HG03565 (cell line): ENCODE results near the gene ENO3.

Source experiments
- ATAC-seq: cut with Tn5 transposase; IDR thresholded peaks from one replicate; pipeline ENCODE4 v1.9.1; 2021; ENCODE audit warnings: mild to moderate bottlenecking, moderate library complexity; ENCODE audit not compliant: unreplicated experiment

ENO3 gene

DNA sequence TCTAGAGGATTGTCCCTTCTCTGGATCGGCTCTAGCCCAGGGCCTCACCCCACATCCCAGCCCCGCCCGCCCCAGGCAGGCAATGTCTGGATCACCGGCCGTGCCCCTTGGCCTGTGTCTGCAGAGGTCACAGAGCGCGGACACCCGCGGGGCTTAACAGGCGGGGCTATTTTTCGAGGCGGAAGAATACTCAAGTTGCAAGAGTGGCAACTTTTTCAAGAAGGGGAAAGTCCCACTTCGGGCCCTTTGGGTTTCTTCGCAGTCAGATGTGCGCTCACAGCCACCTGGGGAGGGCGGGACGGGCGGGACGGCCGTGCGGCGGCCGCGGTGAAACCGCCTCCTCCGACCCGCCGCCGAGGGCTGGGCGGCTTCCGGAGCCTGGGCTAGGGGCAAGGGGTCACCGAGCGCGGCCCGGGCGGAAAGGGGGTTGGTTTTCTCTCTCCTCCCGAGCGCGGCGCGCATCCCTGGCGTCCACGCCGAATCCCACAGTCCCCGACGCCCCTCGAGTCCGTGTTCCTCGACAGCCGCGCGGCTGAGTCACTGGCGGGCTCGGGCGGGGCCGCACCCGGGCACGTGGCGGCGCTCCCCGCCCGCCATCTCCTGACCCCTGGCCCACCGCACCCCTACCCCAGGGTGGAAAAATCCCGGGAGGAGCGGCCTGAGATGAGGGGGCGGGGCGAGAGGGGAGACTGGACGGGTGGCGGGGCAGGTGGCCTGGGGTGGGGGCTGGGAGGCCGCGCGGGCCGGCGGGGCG, 1.4 kb upstream of the ENO3 start:
- ATAC-seq = no peak

DNA sequence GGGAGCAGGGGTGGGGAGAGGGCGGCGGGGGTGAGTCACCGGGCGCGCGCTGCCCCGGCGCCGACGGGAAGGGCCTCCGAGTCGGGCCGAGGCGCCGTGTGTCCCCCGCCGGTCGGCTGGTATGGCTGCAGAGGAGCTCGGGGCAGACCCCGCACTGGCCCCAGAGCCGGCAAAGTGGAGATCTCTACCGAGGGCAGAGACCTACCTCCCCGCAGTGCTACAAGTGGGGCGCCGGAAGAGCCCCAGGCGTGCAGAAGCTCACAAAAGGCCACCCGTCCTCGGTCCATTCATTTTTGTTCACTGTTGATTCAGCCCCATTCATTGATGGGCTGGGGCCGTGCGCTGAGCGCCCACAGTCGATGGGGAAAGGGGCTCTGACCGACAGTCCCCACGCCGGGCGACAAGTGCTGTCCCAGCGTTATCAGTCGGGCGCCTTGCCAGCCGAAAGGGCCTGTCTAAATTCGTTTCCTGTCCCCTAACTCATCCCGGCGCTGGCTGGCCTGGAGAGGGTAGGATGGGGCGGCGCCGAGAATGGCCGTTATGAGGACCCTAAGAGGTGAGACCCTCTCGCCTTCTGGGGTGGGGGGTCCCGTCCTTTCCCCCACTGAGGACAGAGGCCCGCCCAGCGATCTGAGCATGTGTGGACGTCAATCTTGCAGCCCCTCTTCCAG, 709 bp upstream of the ENO3 start:
- no peak for ATAC-seq

DNA sequence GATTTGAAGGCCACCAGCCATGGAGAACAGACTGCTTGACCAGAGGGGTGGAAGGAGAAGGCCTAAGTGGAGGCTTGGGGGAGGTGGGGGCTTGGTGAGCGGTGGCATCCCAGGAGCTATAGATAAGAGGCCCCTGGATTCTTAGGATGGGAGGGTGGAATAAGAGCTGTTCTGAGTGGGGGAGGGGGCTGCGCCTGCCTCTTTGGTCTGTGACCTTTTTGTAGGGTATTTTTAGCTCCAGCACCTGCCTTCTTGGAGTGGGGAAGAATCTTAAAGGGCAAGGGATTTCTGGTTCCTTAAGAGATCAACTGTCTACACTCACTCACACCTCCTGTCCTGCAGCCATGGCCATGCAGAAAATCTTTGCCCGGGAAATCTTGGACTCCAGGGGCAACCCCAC, 567 bp downstream of the ENO3 start:
- no peak for ATAC-seq

DNA sequence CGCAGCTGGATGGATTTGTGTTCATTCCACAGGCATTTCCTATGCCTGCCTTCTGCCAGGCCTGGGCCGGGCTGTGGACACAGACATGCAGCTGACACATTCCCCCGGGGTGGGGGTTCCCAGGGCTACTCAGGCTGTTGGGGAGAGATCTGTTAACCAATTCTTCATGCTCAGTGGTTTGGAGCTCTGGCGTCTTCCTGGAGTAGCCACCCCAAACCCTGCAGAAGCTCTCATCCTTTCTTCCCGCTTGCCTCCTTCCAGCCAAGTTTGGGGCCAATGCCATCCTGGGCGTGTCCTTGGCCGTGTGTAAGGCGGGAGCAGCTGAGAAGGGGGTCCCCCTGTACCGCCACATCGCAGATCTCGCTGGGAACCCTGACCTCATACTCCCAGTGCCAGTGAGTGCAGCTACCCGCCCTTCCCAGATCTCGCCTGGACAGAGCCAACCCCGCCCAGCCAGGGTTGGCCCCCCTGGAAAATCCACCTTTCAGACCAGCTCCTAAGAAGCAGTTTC, 2.6 kb downstream of the ENO3 start:
- no peak for ATAC-seq

GRCh38 chr17:4955091-4955490, 4.2 kb downstream of the ENO3 start:
- ATAC-seq = no peak

GRCh38 chr17:4956493-4957061, 5.7 kb downstream of the ENO3 start:
- no peak for ATAC-seq

GRCh38 chr17:4958102-4958501, 7.2 kb downstream of the ENO3 start:
- no peak for ATAC-seq

- no peak for ATAC-seq
Measured at GRCh38 chr17:4959261-4959965, 8.5 kb downstream of the ENO3 start.

DNA sequence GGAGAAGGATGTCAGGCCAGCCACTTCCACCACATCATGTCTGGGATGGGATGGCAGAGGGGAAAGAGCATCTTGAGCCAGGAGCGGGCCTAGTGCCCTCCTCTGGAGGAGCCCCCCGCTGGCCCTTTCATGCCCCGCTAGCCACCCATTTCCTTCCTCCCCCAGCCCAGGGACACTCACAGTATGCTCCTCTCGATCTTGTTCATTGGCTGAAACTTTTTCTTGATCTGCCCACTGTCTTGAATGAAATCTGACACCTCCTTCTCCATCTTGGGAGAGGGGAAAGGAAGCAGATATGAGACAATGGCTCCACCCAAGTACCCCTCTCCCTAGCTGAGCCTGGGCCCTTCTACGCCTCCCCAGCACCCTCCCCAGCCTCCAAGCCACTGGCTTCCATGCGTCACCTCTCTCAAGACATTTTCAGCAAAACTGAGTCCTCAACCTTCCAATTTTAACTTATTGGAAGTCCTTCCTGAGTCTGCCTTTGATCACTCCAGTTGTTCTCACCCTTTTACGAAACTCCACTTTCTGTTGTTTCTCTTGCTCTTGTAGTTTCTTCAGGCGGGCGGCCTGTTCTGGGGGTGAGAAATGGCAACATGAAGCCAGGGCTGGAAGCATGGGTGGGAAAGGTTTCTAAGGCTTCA, 9.5 kb downstream of the ENO3 start:
- ATAC-seq = no peak

DNA sequence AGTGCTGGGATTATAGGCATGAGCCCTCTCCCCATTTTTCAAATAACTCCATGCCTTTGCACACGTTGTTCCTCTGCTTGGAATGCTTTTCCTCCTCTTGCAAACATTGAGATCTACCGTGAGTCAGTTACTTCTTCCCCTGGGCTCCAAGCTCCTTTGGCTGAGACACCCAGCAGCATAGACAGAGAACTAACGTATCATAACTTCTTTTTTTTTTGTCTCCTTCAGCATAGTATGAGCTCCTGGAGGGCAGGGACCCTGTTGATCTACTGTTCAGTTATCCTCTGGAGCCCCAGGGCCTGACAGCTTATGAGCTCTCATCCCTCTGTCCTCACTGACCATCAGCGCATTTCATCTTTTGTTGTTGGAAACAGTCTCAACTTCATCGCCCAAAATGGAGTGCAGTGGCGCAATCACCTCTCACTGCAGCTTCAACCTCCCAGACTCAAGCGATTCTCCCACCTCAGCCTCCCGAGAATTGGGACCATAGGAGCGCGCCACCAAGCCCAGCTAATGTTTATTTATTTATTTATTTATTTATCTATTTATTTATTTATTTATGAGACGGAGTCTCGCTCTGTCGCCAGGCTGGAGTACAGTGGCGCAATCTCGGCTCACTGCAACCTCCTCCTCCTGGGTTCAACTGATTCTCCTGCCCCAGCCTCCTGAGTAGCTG, 14.5 kb downstream of the ENO3 start:
- ATAC-seq = no peak

DNA sequence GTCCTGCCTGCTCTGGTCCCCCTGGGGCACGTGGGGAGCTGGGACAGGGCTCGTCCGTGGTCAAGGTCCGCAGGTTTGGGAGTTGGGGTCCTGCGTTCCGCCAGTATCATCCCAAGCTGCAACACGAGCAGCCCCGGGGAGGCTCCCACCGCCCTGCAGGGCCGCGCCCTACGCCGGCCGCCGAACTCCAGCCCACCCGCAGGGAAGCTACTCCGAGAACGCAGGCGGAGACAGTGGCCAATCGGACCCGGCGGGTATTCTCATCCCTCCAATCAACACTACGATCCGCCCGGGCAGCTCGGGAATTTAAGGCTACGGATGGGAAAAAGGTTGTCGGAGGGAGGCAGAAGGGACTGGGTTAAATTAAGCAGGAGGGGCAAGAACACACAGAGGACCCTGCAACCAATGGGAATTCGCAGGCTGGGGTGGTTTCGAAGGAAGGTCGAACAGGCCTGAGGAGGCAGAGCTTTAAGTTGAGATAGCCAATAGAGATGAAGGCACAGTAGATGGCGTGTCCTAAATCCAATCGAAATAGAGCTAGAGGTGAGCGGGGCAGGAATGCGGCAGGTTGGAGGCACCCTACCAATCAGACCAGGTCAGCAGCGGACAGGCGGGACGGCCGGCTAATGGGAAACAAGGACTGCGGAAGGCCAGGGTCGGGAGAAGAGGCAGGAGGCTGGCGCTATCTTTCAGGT, 16.1 kb downstream of the ENO3 start:
- ATAC-seq = peak; percentile 69

- peak; percentile 45 for ATAC-seq
Measured at GRCh38 chr17:4967539-4968485, 16.9 kb downstream of the ENO3 start, which contains the start of gene SPAG7. SPAG7 (minus strand) TSS chr17:4967817; CDS start chr17:4967804, 13 bp downstream.

- ATAC-seq = no peak
Measured at GRCh38 chr17:4968486-4969046, 17.6 kb downstream of the ENO3 start.

DNA sequence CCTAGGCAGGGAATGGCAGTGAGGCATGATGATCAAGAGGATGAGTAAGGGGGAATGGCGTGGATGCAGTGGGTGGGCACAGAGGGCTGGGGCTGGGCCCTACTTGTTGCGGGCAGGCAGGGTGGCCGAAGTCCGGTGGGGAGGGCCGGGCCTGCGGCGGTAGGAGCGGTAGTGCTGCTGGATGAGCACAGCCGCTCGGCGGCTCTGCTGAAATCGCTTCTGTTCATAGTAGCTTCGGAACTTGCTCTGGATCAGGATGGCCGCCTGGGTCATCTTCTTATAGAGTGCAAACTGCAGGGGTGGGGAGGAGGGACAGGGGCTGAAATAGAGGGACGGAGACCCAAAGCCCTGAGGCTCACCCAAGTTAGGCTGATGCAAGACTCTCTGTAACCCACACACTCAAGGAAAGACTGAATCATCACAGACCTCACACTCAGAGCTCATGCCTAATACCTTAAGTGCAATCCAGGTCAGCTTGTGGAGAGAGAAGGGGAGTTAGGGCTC, 18.2 kb downstream of the ENO3 start:
- ATAC-seq = no peak

DNA sequence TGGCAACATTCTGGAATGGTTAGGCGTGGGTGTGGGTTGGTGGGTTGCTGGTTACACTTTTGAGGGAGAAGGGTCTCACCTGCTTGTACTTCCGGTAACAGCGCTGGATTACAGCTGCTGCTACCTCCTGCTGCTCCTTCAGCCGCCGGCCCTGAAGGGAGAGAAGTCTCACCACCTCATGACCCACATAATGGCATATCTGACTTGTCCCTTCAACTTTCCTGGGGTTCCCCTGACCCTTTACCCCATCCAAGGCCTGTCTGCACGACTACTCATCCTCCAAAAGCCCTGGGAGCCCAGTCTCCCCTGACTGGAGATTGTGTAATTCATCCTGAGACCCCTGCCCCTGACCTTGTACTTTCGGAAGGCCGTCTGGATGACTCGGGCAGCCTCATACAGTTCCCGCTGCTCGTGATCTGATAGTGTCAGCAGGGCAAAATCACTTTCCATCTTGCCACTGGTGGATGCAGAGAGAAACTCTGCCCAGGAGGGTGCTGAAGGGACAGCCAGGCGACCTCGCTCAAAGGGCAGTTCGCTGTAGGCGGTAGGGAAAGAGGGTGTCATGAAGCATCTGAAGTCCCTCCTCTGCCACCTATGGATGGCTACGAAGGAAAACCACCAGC, 18.7 kb downstream of the ENO3 start:
- no peak for ATAC-seq

DNA sequence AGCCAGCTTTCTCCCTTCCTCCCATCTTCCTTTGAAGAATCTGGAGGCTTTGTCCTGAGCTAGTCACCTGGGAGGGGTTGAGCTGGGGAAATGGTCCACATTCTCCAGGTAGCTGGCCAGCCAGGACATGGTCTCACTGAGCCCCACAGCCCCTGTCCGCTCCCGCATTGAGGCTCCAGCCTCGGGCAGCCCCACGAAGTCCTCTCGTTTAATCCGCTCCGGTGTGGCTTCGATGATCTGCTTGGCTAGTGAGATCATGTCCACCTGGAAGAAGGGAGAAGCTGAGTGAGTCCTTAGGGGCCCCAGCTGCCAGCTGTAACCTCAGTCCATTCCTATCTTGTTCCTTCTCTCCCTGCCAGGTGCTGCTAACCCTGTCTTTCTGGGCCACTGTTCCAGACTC, 19.4 kb downstream of the ENO3 start:
- no peak for ATAC-seq

GRCh38 chr17:4971826-4972225, 20.9 kb downstream of the ENO3 start:
- ATAC-seq = no peak

DNA sequence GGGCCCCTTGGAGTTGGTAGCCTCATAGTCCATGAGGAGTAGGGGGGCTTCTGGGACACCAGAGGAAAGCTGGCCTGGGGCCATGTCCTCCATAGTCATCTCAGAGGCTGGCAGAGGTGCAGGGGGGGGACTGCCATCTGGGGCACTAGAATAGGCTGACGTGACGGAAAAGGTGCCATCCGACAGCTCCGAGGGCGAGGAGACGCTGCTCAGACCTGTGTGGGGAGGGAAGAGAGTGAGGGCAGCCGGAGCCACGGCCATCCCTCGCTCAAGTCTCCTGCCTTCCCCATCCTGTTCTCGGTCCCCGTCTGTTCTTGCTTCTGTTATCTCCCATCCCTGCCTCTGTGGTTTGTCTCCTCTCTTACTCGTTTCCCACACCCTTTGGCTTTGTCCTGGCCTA, 21.4 kb downstream of the ENO3 start:
- no peak for ATAC-seq
